ENCODE results near the gene PRKCH.

DNA sequence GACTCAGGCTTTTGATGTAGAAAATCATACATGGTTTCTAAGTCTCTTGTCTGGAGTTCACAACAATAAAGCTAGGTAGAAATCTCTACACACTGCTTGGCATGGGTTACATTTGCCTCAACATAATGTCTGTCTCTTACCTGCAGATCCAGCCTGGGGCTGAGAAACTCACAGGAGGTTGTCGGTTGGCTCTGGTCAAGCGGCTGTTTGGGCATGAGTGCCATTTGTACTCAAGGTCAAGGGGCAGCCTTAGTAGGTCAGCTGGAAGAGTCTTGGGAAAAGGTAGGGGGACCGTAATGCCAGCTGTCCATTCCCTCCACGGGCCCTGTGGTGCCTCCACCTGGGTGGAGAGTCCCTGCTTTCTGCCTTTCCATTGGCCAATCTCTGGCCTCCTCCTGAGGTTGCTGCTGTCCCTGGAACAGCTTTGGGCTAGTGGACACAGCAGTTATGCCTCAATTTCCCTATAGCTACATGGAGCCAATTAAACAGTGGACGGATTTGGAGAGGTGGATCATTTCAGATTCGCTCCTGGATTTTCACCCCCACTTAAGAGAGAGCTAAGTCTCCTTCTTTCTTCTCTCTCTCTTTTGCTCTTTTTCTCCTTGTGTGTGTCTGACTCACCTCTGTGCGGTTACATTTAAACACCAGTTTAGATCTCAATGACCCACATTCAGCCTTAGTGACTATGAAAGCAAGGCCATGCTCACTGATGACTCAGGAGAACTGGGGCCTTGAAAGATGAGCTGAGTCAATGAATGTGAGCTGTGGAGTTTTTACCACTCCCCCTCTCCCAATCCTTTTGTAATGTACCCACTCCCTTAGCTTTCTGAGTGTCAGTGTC is 241.2 kb downstream of the PRKCH start:
- TF ChIP-seq POLR2A (IDR thresholded peaks at IDR 0.05) (no peak), POLR2AphosphoS5 (IDR thresholded peaks at IDR 0.05) (peak; percentile 63)
- TF ChIP-seq, protein P1, sequence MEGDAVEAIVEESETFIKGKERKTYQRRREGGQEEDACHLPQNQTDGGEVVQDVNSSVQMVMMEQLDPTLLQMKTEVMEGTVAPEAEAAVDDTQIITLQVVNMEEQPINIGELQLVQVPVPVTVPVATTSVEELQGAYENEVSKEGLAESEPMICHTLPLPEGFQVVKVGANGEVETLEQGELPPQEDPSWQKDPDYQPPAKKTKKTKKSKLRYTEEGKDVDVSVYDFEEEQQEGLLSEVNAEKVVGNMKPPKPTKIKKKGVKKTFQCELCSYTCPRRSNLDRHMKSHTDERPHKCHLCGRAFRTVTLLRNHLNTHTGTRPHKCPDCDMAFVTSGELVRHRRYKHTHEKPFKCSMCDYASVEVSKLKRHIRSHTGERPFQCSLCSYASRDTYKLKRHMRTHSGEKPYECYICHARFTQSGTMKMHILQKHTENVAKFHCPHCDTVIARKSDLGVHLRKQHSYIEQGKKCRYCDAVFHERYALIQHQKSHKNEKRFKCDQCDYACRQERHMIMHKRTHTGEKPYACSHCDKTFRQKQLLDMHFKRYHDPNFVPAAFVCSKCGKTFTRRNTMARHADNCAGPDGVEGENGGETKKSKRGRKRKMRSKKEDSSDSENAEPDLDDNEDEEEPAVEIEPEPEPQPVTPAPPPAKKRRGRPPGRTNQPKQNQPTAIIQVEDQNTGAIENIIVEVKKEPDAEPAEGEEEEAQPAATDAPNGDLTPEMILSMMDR (IDR thresholded peaks at IDR 0.05) = no peak
